H1 (cell line): ENCODE measurements around the gene EIF4E1B. TPM values are rescaled to one million over a fixed set of nuclear protein-coding genes. Genes with fewer than 3 reads are reported as not detected.
A peak's percentile ranks its signal among the peaks of the same experiment; 100 is the strongest.

ENCODE experiments used
- CTCF ChIA-PET: fragments of 300-600 bp; sonication (Branson Sonifier 250); formaldehyde crosslinking; loops from one replicate; lab custom pipeline; 2021; ENCODE audit not compliant: partially characterized antibody; lab: Charles Lee
- POLR2A ChIA-PET: fragments of 300-600 bp; sonication (Branson Sonifier 250); formaldehyde crosslinking; loops from one replicate; lab custom pipeline; 2021; ENCODE audit warnings: inconsistent platforms; ENCODE audit not compliant: partially characterized antibody; lab: Charles Lee
- DNase-seq, 2 experiments: peaks; one replicate each; pipeline versions ENCODE4 v3.0.0 to v3.0.0-alpha.2; 2010 to 2022; ENCODE audit warnings: low spot score in 2 of 2, low read depth in 1 of 2, mixed read lengths in 1 of 2
- FAIRE-seq: peaks from 2 replicates; lab custom pipeline; 2011; peaks lifted over from hg19 to GRCh38; lab: Jason Lieb, UNC
- H2AFZ ChIP-seq: 2 replicates; pipeline ENCODE4 v1.8.1; 2012; ENCODE audit warnings: low read length, inconsistent platforms
- H2AK5ac ChIP-seq: 2 replicates; pipeline ENCODE4 v1.6.1; 2013; ENCODE audit warnings: low read depth, low read length
- H2BK120ac ChIP-seq: replicated peaks from 2 replicates; pipeline ENCODE3; 2013; ENCODE audit warnings: low read depth, low read length, inconsistent platforms
- H2BK12ac ChIP-seq: 2 replicates; pipeline ENCODE4 v1.6.1; 2013; ENCODE audit warnings: low read depth, low read length
- H2BK15ac ChIP-seq: 2 replicates; pipeline ENCODE4 v1.6.1; 2013; ENCODE audit warnings: low read length
- H2BK20ac ChIP-seq: 2 replicates; pipeline ENCODE4 v1.6.1; 2013; ENCODE audit warnings: low read length
- H2BK5ac ChIP-seq: 2 replicates; pipeline ENCODE4 v1.6.1; 2013; ENCODE audit warnings: low read depth, low read length
- H3K14ac ChIP-seq: 2 replicates; pipeline ENCODE4 v1.6.1; 2013; ENCODE audit warnings: inconsistent platforms; ENCODE audit not compliant: insufficient read length
- H3K18ac ChIP-seq: 2 replicates; pipeline ENCODE4 v1.6.1; 2013; ENCODE audit warnings: low read length; ENCODE audit errors: extremely low read depth
- H3K23ac ChIP-seq: 2 replicates; pipeline ENCODE4 v1.6.1; 2013; ENCODE audit warnings: inconsistent platforms; ENCODE audit not compliant: insufficient read length
- H3K23me2 ChIP-seq: 2 replicates; pipeline ENCODE4 v1.6.1; 2013; ENCODE audit warnings: low read depth, low read length
- H3K27ac ChIP-seq: 2 replicates; pipeline ENCODE4 v1.6.1; 2011; ENCODE audit warnings: low read depth, low read length, inconsistent platforms
- H3K27me3 ChIP-seq, 4 experiments: replicated peaks in 1 of 4; 1 replicate in 1 of 4; 2 replicates in 3 of 4; pipeline versions ENCODE4 v1.6.1 to v1.8.1; 2011 to 2013; ENCODE audit warnings: low read length in 3 of 4, mild to moderate bottlenecking in 3 of 4, inconsistent platforms in 2 of 4, mixed read lengths in 2 of 4, moderate library complexity in 1 of 4; ENCODE audit not compliant: control insufficient read depth in 3 of 4, insufficient read depth in 3 of 4; ENCODE audit errors: extremely low read depth in 1 of 4
- H3K36me3 ChIP-seq, 4 experiments: 2 replicates each; pipeline versions ENCODE4 v1.6.1 to v1.8.1; 2011 to 2013; ENCODE audit warnings: mild to moderate bottlenecking in 4 of 4, low read length in 3 of 4, moderate library complexity in 2 of 4, control low read depth in 1 of 4, inconsistent platforms in 1 of 4; ENCODE audit not compliant: insufficient read depth in 4 of 4, control insufficient read depth in 2 of 4
- H3K4ac ChIP-seq: replicated peaks from 2 replicates; pipeline ENCODE3; 2013; ENCODE audit warnings: low read length, low read depth, mixed read lengths, inconsistent platforms; ENCODE audit not compliant: insufficient read length
- H3K4me1 ChIP-seq, 4 experiments: replicated peaks in 1 of 4; 1 replicate in 1 of 4; 2 replicates in 3 of 4; pipeline versions ENCODE4 v1.6.1 to v1.8.1; 2011 to 2013; ENCODE audit warnings: low read length in 3 of 4, inconsistent platforms in 2 of 4, mixed read lengths in 1 of 4; ENCODE audit not compliant: insufficient read depth in 4 of 4, control insufficient read depth in 3 of 4
- H3K4me2 ChIP-seq, 2 experiments: 2 replicates each; pipeline versions ENCODE4 v1.6.1 to v1.8.1; 2011 to 2013; ENCODE audit warnings: low read depth in 2 of 2, low read length in 2 of 2, control low read depth in 1 of 2, inconsistent platforms in 1 of 2, mild to moderate bottlenecking in 1 of 2; ENCODE audit not compliant: insufficient read depth in 1 of 2
- H3K4me3 ChIP-seq, 4 experiments: fragments of 200-600, 300-600 bp in 1 of 4; sonication (generic), shearing (Covaris generic), sonication (Bioruptor Twin) in 1 of 4; 2 replicates each; pipeline versions ENCODE4 v1.5.1 to v1.8.1; 2011 to 2016; ENCODE audit warnings: low read length in 4 of 4, low read depth in 3 of 4, control low read depth in 2 of 4, inconsistent platforms in 2 of 4, mild to moderate bottlenecking in 2 of 4, mixed read lengths in 1 of 4, moderate library complexity in 1 of 4; ENCODE audit not compliant: insufficient read depth in 2 of 4; ENCODE audit errors: extremely low read depth in 1 of 4
- H3K56ac ChIP-seq: replicated peaks from 2 replicates; pipeline ENCODE3; 2013; ENCODE audit warnings: low read depth, mild to moderate bottlenecking, mixed read lengths, low read length, inconsistent platforms; ENCODE audit not compliant: insufficient read length
- H3K79me1 ChIP-seq: 2 replicates; pipeline ENCODE4 v1.6.1; 2013; ENCODE audit warnings: low read depth, low read length, control low read depth
- H3K79me2 ChIP-seq, 2 experiments: 2 replicates each; pipeline versions ENCODE4 v1.6.1 to v1.8.1; 2012 to 2013; ENCODE audit warnings: low read length in 2 of 2, mild to moderate bottlenecking in 2 of 2, inconsistent platforms in 1 of 2; ENCODE audit not compliant: insufficient read depth in 2 of 2, control insufficient read depth in 1 of 2
- H3K9ac ChIP-seq, 4 experiments: replicated peaks in 1 of 4; 1 replicate in 1 of 4; 2 replicates in 3 of 4; pipeline versions ENCODE4 v1.6.1 to v1.8.1; 2011 to 2013; ENCODE audit warnings: low read depth in 3 of 4, low read length in 3 of 4, control low read depth in 2 of 4, mild to moderate bottlenecking in 2 of 4, moderate library complexity in 2 of 4, inconsistent platforms in 1 of 4; ENCODE audit errors: extremely low read depth in 1 of 4
- H3K9me3 ChIP-seq, 2 experiments: 2 replicates each; pipeline versions ENCODE4 v1.6.1 to v1.8.1; 2012 to 2013; ENCODE audit warnings: mild to moderate bottlenecking in 2 of 2, moderate library complexity in 2 of 2, control low read depth in 1 of 2, inconsistent platforms in 1 of 2, low read depth in 1 of 2, low read length in 1 of 2, mixed read lengths in 1 of 2; ENCODE audit not compliant: insufficient read depth in 2 of 2
- H4K20me1 ChIP-seq, 2 experiments: replicated peaks in 1 of 2; 2 replicates each; pipeline versions ENCODE3 to v1.8.1; 2011 to 2013; ENCODE audit warnings: inconsistent platforms in 2 of 2, low read length in 2 of 2, mild to moderate bottlenecking in 1 of 2; ENCODE audit not compliant: insufficient read depth in 2 of 2, control insufficient read depth in 1 of 2
- H4K5ac ChIP-seq: 2 replicates; pipeline ENCODE4 v1.6.1; 2013; ENCODE audit warnings: low read length, low read depth, mixed read lengths, inconsistent platforms; ENCODE audit not compliant: insufficient read length
- H4K8ac ChIP-seq: 2 replicates; pipeline ENCODE4 v1.8.0; 2013; ENCODE audit warnings: mild to moderate bottlenecking, moderate library complexity, low read length, inconsistent platforms; ENCODE audit not compliant: insufficient read depth; ENCODE audit errors: extremely low read depth
- H4K91ac ChIP-seq: replicated peaks from 2 replicates; pipeline ENCODE3; 2013; ENCODE audit warnings: low read length, mixed read lengths, inconsistent platforms; ENCODE audit not compliant: insufficient read length
- BCL11A ChIP-seq, 2 experiments: IDR thresholded peaks; one replicate each; pipeline ENCODE4 v1.6.1; 2011; ENCODE audit warnings: low read depth in 2 of 2, low read length in 2 of 2, mild to moderate bottlenecking in 2 of 2
- CREB1 ChIP-seq: IDR thresholded peaks from 2 replicates; pipeline ENCODE4 v1.6.1; 2012; ENCODE audit warnings: inconsistent platforms
- EGR1 ChIP-seq: IDR thresholded peaks from 2 replicates; pipeline ENCODE4 v1.6.1; 2011; ENCODE audit warnings: low read depth, low read length, borderline replicate concordance
- GABPA ChIP-seq: IDR thresholded peaks from 2 replicates; pipeline ENCODE4 v1.6.1; 2011; ENCODE audit warnings: mild to moderate bottlenecking, low read length, moderate library complexity, borderline replicate concordance; ENCODE audit not compliant: insufficient read depth
- JUND ChIP-seq: IDR thresholded peaks from 2 replicates; pipeline ENCODE4 v1.6.1; 2011; ENCODE audit warnings: mild to moderate bottlenecking, improper control_type of control experiment, low read length
- MAFK ChIP-seq: IDR thresholded peaks from 2 replicates; pipeline ENCODE4 v1.6.1; 2012; ENCODE audit warnings: low read depth, mild to moderate bottlenecking, improper control_type of control experiment, low read length
- RBBP5 ChIP-seq: IDR thresholded peaks from 2 replicates; pipeline ENCODE4 v1.7.1; 2012; ENCODE audit warnings: low read depth, mild to moderate bottlenecking, inconsistent platforms, low read length, moderate library complexity, borderline replicate concordance
- SAP30 ChIP-seq: fragments of 300-600 bp; sonication (generic); IDR thresholded peaks from 2 replicates; pipeline ENCODE4 v1.7.1; 2012; ENCODE audit warnings: low read length, moderate library complexity, mild to moderate bottlenecking, inconsistent platforms; ENCODE audit not compliant: insufficient read depth, insufficient replicate concordance
- SIRT6 ChIP-seq: IDR thresholded peaks from one replicate; pipeline ENCODE4 v1.7.1; 2012; ENCODE audit warnings: low read length, inconsistent platforms
- TAF1 ChIP-seq: IDR thresholded peaks from 2 replicates; pipeline ENCODE4 v1.6.1; 2011; ENCODE audit warnings: mild to moderate bottlenecking, low read depth, low read length
- TAF7 ChIP-seq: optimal IDR thresholded peaks from 2 replicates; pipeline ENCODE3; 2011; ENCODE audit warnings: low read depth, mild to moderate bottlenecking, inconsistent platforms, low read length, moderate library complexity, borderline replicate concordance
- WGBS, 2 experiments: shearing (Covaris generic) in 1 of 2; methylation state at CpG; one replicate each; pipeline versions ENCODE4 v1.1.6 to v1.1.7; 2013 to 2015; ENCODE audit warnings: low lambda C conversion rate in 2 of 2, mixed read lengths in 2 of 2, inconsistent platforms in 1 of 2, low coverage in 1 of 2, missing lambda C conversion rate in 1 of 2; ENCODE audit not compliant: insufficient replicate concordance in 2 of 2, insufficient coverage in 1 of 2, insufficient read length in 1 of 2; ENCODE audit errors: extremely low coverage in 1 of 2, missing lambda C conversion rate in 1 of 2; 5-methylcytosine and 5-hydroxymethylcytosine counted together
- polyA plus RNA-seq, 7 experiments: library from polyadenylated mRNA; depleted of rRNA in 3 of 7; stranded (reverse) in 5 of 7; unstranded in 2 of 7; fragments of >200 nt in 5 of 7; fragments of 200-250 nt in 2 of 7; gene quantifications; 1 replicate in 5 of 7; 2 replicates in 1 of 7; 4 replicates in 1 of 7; pipeline versions ENCODE4 v1.2.1 to v1.2.3, GENCODE V29; 2011 to 2013; ENCODE audit warnings: missing spikeins in 2 of 7, mixed read lengths in 2 of 7
- total RNA-seq: library from RNA; stranded (reverse); fragmentation: NEBNext Ultra II Directional; extraction: Animal tissue kit (Norgen Biotek cat#: 25700); gene quantifications from 2 replicates; pipeline ENCODE4 v1.2.1, GENCODE V29; 2021

The EIF4E1B gene
- total and polyA plus RNA-seq, 2 of the 8 experiments (the other 6 are each of a cell fraction or from before 2014, with no cell fraction given), result 0.97 to 1.3 TPM

GRCh38 chr5:176660860-176661641 lies 30.6 kb downstream of the EIF4E1B start:
- H3K27me3 ChIP-seq, result no peaks in the 10 kb centered on the region
- no peak overlapping the region for H3K4me3 ChIP-seq
- no peaks in the 10 kb centered on the region; a peak in 1 of 8 replicates for H3K36me3 ChIP-seq
- H3K79me2 ChIP-seq, result no peaks in the 10 kb centered on the region
- FAIRE-seq (peak; percentile 88), DNase-seq (peak; percentile 80 to 89)
- H4K5ac ChIP-seq, result peak overlapping the region; percentile 3
- no peak overlapping the region for H2AFZ ChIP-seq
- POLR2A ChIA-PET, result interaction anchor here (0.7 to 2.1 kb wide), 10 partner anchors 8 to 237 kb away, joined by 3 to 9 read pairs (median 4); no protein-coding TSS in a partner anchor
- H2BK15ac ChIP-seq, result peak overlapping the region; percentile 97; the same call in 1 of the 2 replicates
- peaks cover 0 to 12% (median 8%) of the 10 kb centered on the region in 4 experiments; a peak in 6 of 7 replicates for H3K4me1 ChIP-seq
- peaks cover 0 to 4% of the 10 kb centered on the region in 2 experiments for H4K20me1 ChIP-seq
- no peak overlapping the region for H3K56ac ChIP-seq
- no peak overlapping the region for H3K23ac ChIP-seq
- H3K9ac ChIP-seq, result no peak overlapping the region
- peak overlapping the region; percentile 68; the same call in 1 of the 2 replicates for H2BK12ac ChIP-seq
- 62% methylated on average over 33 of the region's 33 CpGs; no CpG with 5 or more reads in 1 of the 2 experiments for WGBS, 2 experiments
- H3K79me1 ChIP-seq, result no peaks in the 10 kb centered on the region
- no peak overlapping the region for H3K27ac ChIP-seq
- peak overlapping the region; percentile 13 for H3K4ac ChIP-seq
- H4K91ac ChIP-seq, result peak overlapping the region; percentile 72
- H3K4me2 ChIP-seq, result no peak overlapping the region
- no peak overlapping the region for H3K14ac ChIP-seq
- H3K23me2 ChIP-seq, result peaks cover 4% of the 10 kb centered on the region; the same call in 1 of the 2 replicates
- 0 out of 2 replicates have a peak overlapping the region, but pooled peaks have one; percentile 48 for H2BK20ac ChIP-seq
- CTCF ChIA-PET, result interaction anchor here (0.6 to 35.1 kb wide), 101 partner anchors 8 to 640 kb away, joined by 3 to 859 read pairs (median 5); partner anchors contain the start of genes FGFR4 and HK3
- H2BK5ac ChIP-seq, result peak overlapping the region; percentile 74; the same call in 1 of the 2 replicates
- H4K8ac ChIP-seq, result peak overlapping the region; percentile 62; the same call in 1 of the 2 replicates
- H3K9me3 ChIP-seq, result no peaks in the 10 kb centered on the region
- no peak overlapping the region for H2AK5ac ChIP-seq
- H3K18ac ChIP-seq, result peak overlapping the region; percentile 62
- no peak overlapping the region for H2BK120ac ChIP-seq
- 0 out of 2 replicates have a peak, but pooled peaks have one; percentile 11 for TF ChIP-seq JUND
- TF ChIP-seq MAFK, result no peak
- peak; percentile 97; the same call in 1 of the 2 replicates for TF ChIP-seq EGR1
- TF ChIP-seq TAF7, result peak; percentile 74
- TF ChIP-seq SAP30, result no peak
- TF ChIP-seq RBBP5, result no peak
- no peak for TF ChIP-seq BCL11A (IDR thresholded peaks at IDR 0.05; ENCODE audit: low read depth in 2 of 2, low read length in 2 of 2)
- no peak for TF ChIP-seq TAF1
- TF ChIP-seq CREB1, result 0 out of 2 replicates have a peak, but pooled peaks have one; percentile 18
- peak; percentile 68; the same call in 1 of the 2 replicates for TF ChIP-seq GABPA
- TF ChIP-seq SIRT6, result no peak
